HG03097 (cell line): ENCODE data around the gene BLTP3B.
"Not testable (repeated sequence)": the region's sequence is repeated elsewhere in the genome, so short reads cannot be mapped to it uniquely, and the experiment has no call there.

ENCODE experiments used
- ATAC-seq: cut with Tn5 transposase; IDR thresholded peaks from one replicate; pipeline ENCODE4 v1.9.1; 2021; ENCODE audit not compliant: unreplicated experiment, low FRiP score

Gene BLTP3B

GRCh38 chr12:100142851-100143559 lies at the start of gene BLTP3B:
TSS of gene BLTP3B (minus strand) at chr12:100142874. CDS start at chr12:100142635, 239 bp downstream.
- peak; percentile 66 for ATAC-seq

GRCh38 chr12:100189636-100190394 lies 47.1 kb upstream of the BLTP3B start:
- ATAC-seq: no peak

GRCh38 chr12:100188888-100189635 lies 46.4 kb upstream of the BLTP3B start:
- ATAC-seq: not testable (repeated sequence)

- ATAC-seq: no peak
These were observed 45.3 kb upstream of the BLTP3B start for GRCh38 chr12:100187857-100188519.

GRCh38 chr12:100187068-100187467 lies 44.4 kb upstream of the BLTP3B start:
- no peak for ATAC-seq

- ATAC-seq: no peak
These were observed 43.4 kb upstream of the BLTP3B start for GRCh38 chr12:100186071-100186470.

GRCh38 chr12:100185361-100185894 lies 42.8 kb upstream of the BLTP3B start:
- ATAC-seq: peak; percentile 84

GRCh38 chr12:100184549-100185145 lies 42.0 kb upstream of the BLTP3B start:
- ATAC-seq: no peak

- no peak for ATAC-seq
These were observed 36.6 kb upstream of the BLTP3B start for GRCh38 chr12:100179252-100179651.

- not testable (repeated sequence) for ATAC-seq
These were observed 33.8 kb upstream of the BLTP3B start for GRCh38 chr12:100176493-100176892.

- no peak for ATAC-seq
These were observed 31.8 kb upstream of the BLTP3B start for GRCh38 chr12:100174495-100174894.

GRCh38 chr12:100173111-100173510 lies 30.4 kb upstream of the BLTP3B start:
- no peak for ATAC-seq

GRCh38 chr12:100171248-100171647 lies 28.6 kb upstream of the BLTP3B start:
- no peak for ATAC-seq

- ATAC-seq: no peak
These were observed 27.7 kb upstream of the BLTP3B start for GRCh38 chr12:100170313-100170858.

- no peak for ATAC-seq
These were observed 26.7 kb upstream of the BLTP3B start for GRCh38 chr12:100169345-100169744.

GRCh38 chr12:100168562-100168961 lies 25.9 kb upstream of the BLTP3B start:
- no peak for ATAC-seq

- no peak for ATAC-seq
These were observed 23.6 kb upstream of the BLTP3B start for GRCh38 chr12:100166232-100166631.

- ATAC-seq: no peak
These were observed 22.7 kb upstream of the BLTP3B start for GRCh38 chr12:100165356-100165755.

GRCh38 chr12:100164153-100164704 lies 21.6 kb upstream of the BLTP3B start:
- ATAC-seq: no peak
